H1 (cell line): ENCODE measurements around the gene CCDC40. TPM values are rescaled to one million over a fixed set of nuclear protein-coding genes. Genes with fewer than 3 reads are reported as not detected.

Experiments used
- ATF2 ChIP-seq: IDR thresholded peaks from 2 replicates; pipeline ENCODE4 v1.6.1; 2012; ENCODE audit warnings: low read length, inconsistent platforms
- BRCA1 ChIP-seq: IDR thresholded peaks from 2 replicates; pipeline ENCODE4 v1.6.1; 2012; ENCODE audit warnings: low read depth, low read length, improper control_type of control experiment
- CEBPB ChIP-seq: IDR thresholded peaks from 2 replicates; pipeline ENCODE4 v1.6.1; 2012; ENCODE audit warnings: low read depth, low read length
- CREB1 ChIP-seq: IDR thresholded peaks from 2 replicates; pipeline ENCODE4 v1.6.1; 2012; ENCODE audit warnings: inconsistent platforms
- CTCF ChIP-seq, 3 experiments: IDR thresholded peaks; 1 replicate in 2 of 3; 2 replicates in 1 of 3; pipeline versions ENCODE4 v1.5.1 to v1.6.1; 2011; ENCODE audit warnings: low read length in 3 of 3, mild to moderate bottlenecking in 3 of 3, inconsistent platforms in 2 of 3, low read depth in 1 of 3, moderate library complexity in 1 of 3; ENCODE audit not compliant: insufficient read depth in 1 of 3; ENCODE audit errors: control extremely low read depth in 1 of 3
- GABPA ChIP-seq: IDR thresholded peaks from 2 replicates; pipeline ENCODE4 v1.6.1; 2011; ENCODE audit warnings: mild to moderate bottlenecking, low read length, moderate library complexity, borderline replicate concordance; ENCODE audit not compliant: insufficient read depth
- HDAC2 ChIP-seq, 2 experiments: fragments of 300-600 bp in 1 of 2; sonication (generic) in 1 of 2; IDR thresholded peaks; 2 replicates each; pipeline ENCODE4 v1.6.1; 2011 to 2012; ENCODE audit warnings: low read depth in 2 of 2, low read length in 2 of 2, mild to moderate bottlenecking in 2 of 2, moderate library complexity in 2 of 2, borderline replicate concordance in 1 of 2, inconsistent platforms in 1 of 2
- NANOG ChIP-seq: IDR thresholded peaks from 2 replicates; pipeline ENCODE4 v1.6.1; 2011; ENCODE audit warnings: low read length, low read depth, mild to moderate bottlenecking, inconsistent platforms; ENCODE audit not compliant: insufficient read depth, poor library complexity, severe bottlenecking
- SUZ12 ChIP-seq: fragments of 200-600 bp; sonication (generic); IDR thresholded peaks from 2 replicates; pipeline ENCODE4 v1.6.1; 2012; ENCODE audit warnings: mild to moderate bottlenecking, inconsistent platforms, low read length, moderate library complexity, mixed read lengths
- TAF1 ChIP-seq: IDR thresholded peaks from 2 replicates; pipeline ENCODE4 v1.6.1; 2011; ENCODE audit warnings: mild to moderate bottlenecking, low read depth, low read length
- polyA plus RNA-seq, 7 experiments: library from polyadenylated mRNA; depleted of rRNA in 3 of 7; stranded (reverse) in 5 of 7; unstranded in 2 of 7; fragments of >200 nt in 5 of 7; fragments of 200-250 nt in 2 of 7; gene quantifications; 1 replicate in 5 of 7; 2 replicates in 1 of 7; 4 replicates in 1 of 7; pipeline versions ENCODE4 v1.2.1 to v1.2.3, GENCODE V29; 2011 to 2013; ENCODE audit warnings: missing spikeins in 2 of 7, mixed read lengths in 2 of 7
- total RNA-seq: library from RNA; stranded (reverse); fragmentation: NEBNext Ultra II Directional; extraction: Animal tissue kit (Norgen Biotek cat#: 25700); gene quantifications from 2 replicates; pipeline ENCODE4 v1.2.1, GENCODE V29; 2021

CCDC40 gene
- total and polyA plus RNA-seq, 2 of the 8 experiments (the other 6 are each of a cell fraction or from before 2014, with no cell fraction given), result 4.1 to 11.5 TPM

- TF ChIP-seq CTCF (IDR thresholded peaks at IDR 0.05; ENCODE audit: control extremely low read depth in 1 of 3, insufficient read depth in 1 of 3, low read depth in 1 of 3, low read length in 3 of 3), result peak; percentile 92 to 98 (median 96)
- 0 out of 4 replicates have a peak, but pooled peaks of 1 of the 2 experiments have one; percentile 13 for TF ChIP-seq HDAC2 (IDR thresholded peaks at IDR 0.05; ENCODE audit: borderline replicate concordance in 1 of 2, low read depth in 2 of 2, low read length in 2 of 2)
- no peak for TF ChIP-seq TAF1
- no peak for TF ChIP-seq ATF2
- TF ChIP-seq SUZ12, result no peak
- TF ChIP-seq NANOG, result no peak
- peak; percentile 72; the same call in 1 of the 2 replicates for TF ChIP-seq GABPA
- TF ChIP-seq CREB1, result 0 out of 2 replicates have a peak, but pooled peaks have one; percentile 22
- TF ChIP-seq CEBPB, result no peak
- no peak for TF ChIP-seq BRCA1
These were observed 28.0 kb upstream of the CCDC40 start (continued) for GRCh38 chr17:80008383-80008840.
